GM15510 (cell line): ENCODE results near the gene TMEM19.

Experiments
- POLR2A ChIP-seq: IDR thresholded peaks from 3 replicates; pipeline ENCODE4 v1.6.1; 2011; ENCODE audit warnings: borderline replicate concordance; ENCODE audit not compliant: insufficient read length; ENCODE audit errors: extremely low read depth

Gene TMEM19

GRCh38 chr12:71656740-71657139 lies 29.1 kb upstream of the TMEM19 start:
- no peak for TF ChIP-seq POLR2A

- TF ChIP-seq POLR2A: no peak
Observed at GRCh38 chr12:71661977-71662530, 23.8 kb upstream of the TMEM19 start.

- TF ChIP-seq POLR2A: peak; percentile 32
Observed at GRCh38 chr12:71662849-71663560, 22.9 kb upstream of the TMEM19 start.

- TF ChIP-seq POLR2A: peak; percentile 88
Observed at GRCh38 chr12:71663561-71664410, 22.1 kb upstream of the TMEM19 start, which contains the start of the genes THAP2 and ZFC3H1. THAP2 (plus strand) TSS chr12:71664301; CDS start chr12:71664510, 209 bp downstream. ZFC3H1 (minus strand) TSS chr12:71663848; CDS start chr12:71663610, 238 bp downstream.

- TF ChIP-seq POLR2A: peak; percentile 9
Observed at GRCh38 chr12:71664411-71665089, 21.3 kb upstream of the TMEM19 start.

GRCh38 chr12:71665090-71665463 lies 20.8 kb upstream of the TMEM19 start:
- TF ChIP-seq POLR2A: no peak

GRCh38 chr12:71666259-71666658 lies 19.6 kb upstream of the TMEM19 start:
- no peak for TF ChIP-seq POLR2A

GRCh38 chr12:71671311-71671710 lies 14.6 kb upstream of the TMEM19 start:
- no peak for TF ChIP-seq POLR2A

GRCh38 chr12:71671816-71672215 lies 14.1 kb upstream of the TMEM19 start:
- TF ChIP-seq POLR2A: no peak

GRCh38 chr12:71682466-71682865 lies 3.4 kb upstream of the TMEM19 start:
- TF ChIP-seq POLR2A: no peak

- no peak for TF ChIP-seq POLR2A
Observed at GRCh38 chr12:71683633-71684032, 2.2 kb upstream of the TMEM19 start.

GRCh38 chr12:71684081-71684480 lies 1.8 kb upstream of the TMEM19 start:
- no peak for TF ChIP-seq POLR2A

GRCh38 chr12:71685312-71685906 lies 473 bp upstream of the TMEM19 start:
- TF ChIP-seq POLR2A: no peak

- no peak for TF ChIP-seq POLR2A
Observed at GRCh38 chr12:71686658-71687025, 760 bp downstream of the TMEM19 start.

- no peak for TF ChIP-seq POLR2A
Observed at GRCh38 chr12:71688961-71689570, 3.2 kb downstream of the TMEM19 start.

- no peak for TF ChIP-seq POLR2A
Observed at GRCh38 chr12:71691504-71692129, 5.7 kb downstream of the TMEM19 start.
